Adipocyte (in vitro differentiated cells): ENCODE measurements around the gene AQP6.
A peak's percentile ranks its signal among the peaks of the same experiment; 100 is the strongest.

ENCODE experiments used
- DNase-seq: peaks from one replicate; pipeline ENCODE4 v3.0.0-alpha.2; 2015; ENCODE audit warnings: low read depth
- H3K27me3 ChIP-seq: replicated peaks from 2 replicates; pipeline ENCODE4 v1.7.0; 2013; ENCODE audit warnings: mild to moderate bottlenecking, low read length, moderate library complexity; ENCODE audit not compliant: control insufficient read depth, insufficient read depth
- H3K36me3 ChIP-seq: 2 replicates; pipeline ENCODE4 v1.7.0; 2013; ENCODE audit warnings: low read length, mild to moderate bottlenecking, moderate library complexity; ENCODE audit not compliant: control insufficient read depth, insufficient read depth, severe bottlenecking
- H3K4me1 ChIP-seq: 2 replicates; pipeline ENCODE4 v1.7.0; 2013; ENCODE audit warnings: mild to moderate bottlenecking, low read length, moderate library complexity; ENCODE audit not compliant: control insufficient read depth, insufficient read depth
- H3K4me3 ChIP-seq: 2 replicates; pipeline ENCODE4 v1.7.0; 2013; ENCODE audit warnings: mild to moderate bottlenecking, low read length, moderate library complexity
- H3K9ac ChIP-seq: 2 replicates; pipeline ENCODE4 v1.7.0; 2013; ENCODE audit warnings: mild to moderate bottlenecking, low read length, moderate library complexity
- H3K9me3 ChIP-seq: 2 replicates; pipeline ENCODE4 v1.7.0; 2013; ENCODE audit warnings: mild to moderate bottlenecking, low read length, moderate library complexity; ENCODE audit not compliant: control insufficient read depth

Gene AQP6

DNA sequence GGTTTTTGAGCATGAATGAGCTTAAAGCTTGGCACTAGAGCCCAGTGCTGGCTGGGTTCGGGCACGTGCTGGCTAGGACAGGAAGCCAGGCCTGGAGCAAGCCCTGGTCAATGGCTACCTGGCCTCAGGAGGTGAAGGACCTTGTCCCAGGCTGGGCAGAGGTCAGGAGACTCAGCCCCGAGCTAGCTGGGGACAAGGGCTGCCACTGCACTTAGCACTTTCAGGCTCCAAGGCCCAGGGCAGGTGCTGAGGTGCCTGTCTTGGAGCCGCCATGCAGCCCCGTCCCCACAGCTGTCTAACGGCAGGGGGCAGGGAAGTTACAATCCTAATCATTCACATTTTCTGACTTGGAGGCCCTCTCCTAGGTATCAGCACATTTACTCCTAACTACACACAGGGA is 4.3 kb upstream of the AQP6 start:
- no peak overlapping the region for H3K9ac ChIP-seq
- peaks cover 47% of the 10 kb centered on the region for H3K27me3 ChIP-seq
- no peak overlapping the region for H3K4me3 ChIP-seq
- H3K4me1 ChIP-seq = peaks cover 4% of the 10 kb centered on the region
- no peaks in the 10 kb centered on the region for H3K9me3 ChIP-seq
- no peak for DNase-seq
- H3K36me3 ChIP-seq = no peaks in the 10 kb centered on the region

DNA sequence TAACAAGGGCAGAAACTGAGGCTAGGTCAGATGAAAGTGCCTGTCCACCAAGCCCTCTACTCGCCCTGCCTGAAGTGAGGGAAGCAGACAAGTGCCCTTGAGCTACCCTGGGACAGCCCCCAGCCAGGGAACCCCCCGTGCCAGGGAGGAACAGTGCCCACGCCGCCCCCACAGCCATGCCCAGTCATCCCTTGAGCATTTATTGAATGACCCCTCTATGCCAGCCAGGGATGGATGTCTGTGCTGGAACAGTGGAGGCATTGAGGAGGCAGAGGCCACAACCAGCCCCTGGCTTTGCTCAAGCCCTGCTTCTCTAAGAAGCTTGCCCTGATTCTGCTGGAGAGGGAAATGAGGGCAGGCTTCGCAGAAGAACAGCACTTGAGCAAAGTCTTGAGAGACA is 3.7 kb upstream of the AQP6 start:
- H3K27me3 ChIP-seq = peaks cover 43% of the 10 kb centered on the region
- no peak for DNase-seq
- H3K4me1 ChIP-seq = peaks cover 4% of the 10 kb centered on the region
- no peak overlapping the region for H3K9ac ChIP-seq
- no peaks in the 10 kb centered on the region for H3K9me3 ChIP-seq
- no peak overlapping the region for H3K4me3 ChIP-seq
- no peaks in the 10 kb centered on the region for H3K36me3 ChIP-seq

DNA sequence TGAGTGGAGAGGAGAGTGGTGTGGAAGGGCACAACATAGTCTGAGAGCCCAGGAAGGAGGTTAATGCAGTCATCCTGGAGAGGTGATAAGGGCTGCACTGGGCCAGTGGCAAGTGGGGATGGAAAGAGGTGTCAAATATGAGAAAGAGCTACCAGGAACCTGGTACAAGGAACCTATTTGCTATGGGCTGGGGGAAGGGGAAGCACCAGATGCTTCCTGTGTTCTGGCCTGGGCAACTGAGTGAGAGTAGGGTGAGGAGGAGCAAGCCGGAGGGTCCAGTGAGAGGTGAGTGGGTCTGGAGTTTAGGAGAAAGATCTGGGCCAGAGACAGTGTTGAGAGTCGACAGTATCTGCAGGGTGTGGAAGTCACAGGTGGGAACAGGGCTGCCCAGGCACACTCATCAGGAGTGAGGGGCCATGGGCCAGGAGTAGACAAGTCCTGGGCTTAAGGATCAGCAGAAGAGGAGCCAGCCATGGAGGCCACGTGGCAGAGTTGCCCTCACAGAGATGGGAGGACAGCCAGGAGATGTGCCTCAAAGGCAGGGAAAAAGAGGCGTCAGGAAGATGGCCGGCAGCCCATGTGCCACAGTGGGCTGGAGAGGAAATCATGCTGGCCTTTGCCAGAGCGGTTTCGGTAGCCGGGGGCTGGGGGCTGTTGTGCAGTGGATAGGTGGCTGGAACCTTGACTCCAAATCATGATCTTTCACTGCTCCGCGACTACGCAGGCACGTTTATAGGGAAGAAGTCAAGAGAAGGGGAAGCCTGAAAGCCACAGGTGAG is 2.9 kb upstream of the AQP6 start:
- Histone ChIP-seq H3K36me3 (no peaks in the 10 kb centered on the region), H3K9me3 (no peaks in the 10 kb centered on the region), H3K9ac (no peak overlapping the region), H3K4me3 (no peak overlapping the region), H3K27me3 (peaks cover 39% of the 10 kb centered on the region), H3K4me1 (peaks cover 7% of the 10 kb centered on the region)
- no peak for DNase-seq

- no peak overlapping the region for H3K4me3 ChIP-seq
- H3K27me3 ChIP-seq = peaks cover 42% of the 10 kb centered on the region
- H3K9me3 ChIP-seq = no peaks in the 10 kb centered on the region
- H3K9ac ChIP-seq = no peak overlapping the region
- DNase-seq = no peak
- no peaks in the 10 kb centered on the region for H3K36me3 ChIP-seq
- H3K4me1 ChIP-seq = peaks cover 8% of the 10 kb centered on the region
Measured at GRCh38 chr12:49970658-49971057, 2.1 kb upstream of the AQP6 start.

GRCh38 chr12:49971141-49971540 is 1.6 kb upstream of the AQP6 start:
- Histone ChIP-seq H3K36me3 (no peaks in the 10 kb centered on the region), H3K9ac (no peak overlapping the region), H3K4me3 (no peak overlapping the region), H3K27me3 (peaks cover 46% of the 10 kb centered on the region), H3K4me1 (peaks cover 8% of the 10 kb centered on the region), H3K9me3 (no peaks in the 10 kb centered on the region)
- DNase-seq = no peak

- H3K9ac ChIP-seq = no peak overlapping the region
- H3K36me3 ChIP-seq = no peaks in the 10 kb centered on the region
- peaks cover 46% of the 10 kb centered on the region for H3K27me3 ChIP-seq
- no peak for DNase-seq
- H3K4me1 ChIP-seq = peaks cover 7% of the 10 kb centered on the region
- H3K9me3 ChIP-seq = no peaks in the 10 kb centered on the region
- no peak overlapping the region for H3K4me3 ChIP-seq
Measured at GRCh38 chr12:49972129-49972528, 618 bp upstream of the AQP6 start.

DNA sequence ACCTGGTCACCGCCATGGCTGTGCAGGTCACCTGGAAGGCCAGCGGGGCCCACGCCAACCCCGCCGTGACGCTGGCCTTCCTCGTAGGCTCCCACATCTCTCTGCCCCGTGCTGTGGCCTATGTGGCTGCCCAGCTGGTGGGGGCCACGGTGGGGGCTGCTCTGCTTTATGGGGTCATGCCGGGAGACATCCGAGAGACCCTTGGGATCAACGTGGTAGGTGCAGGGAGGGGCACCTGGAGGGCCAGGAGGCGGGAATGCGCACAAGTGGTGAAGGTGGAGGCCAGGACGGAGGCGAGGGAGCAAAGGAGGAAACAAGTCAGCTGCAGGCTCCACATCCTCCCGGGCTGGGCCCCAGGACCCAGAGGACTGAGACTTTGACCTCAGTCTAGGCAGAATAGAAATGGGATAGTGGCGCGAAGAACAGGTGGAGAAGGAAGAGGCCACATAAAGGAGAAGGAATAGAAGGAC is 649 bp downstream of the AQP6 start:
- DNase-seq = no peak
- H3K9ac ChIP-seq = no peak overlapping the region
- H3K4me3 ChIP-seq = no peak overlapping the region
- peaks cover 38% of the 10 kb centered on the region for H3K27me3 ChIP-seq
- peaks cover 4% of the 10 kb centered on the region for H3K4me1 ChIP-seq
- H3K9me3 ChIP-seq = no peaks in the 10 kb centered on the region
- no peaks in the 10 kb centered on the region for H3K36me3 ChIP-seq

- Histone ChIP-seq H3K9me3 (no peaks in the 10 kb centered on the region), H3K4me3 (no peak overlapping the region), H3K4me1 (peaks cover 4% of the 10 kb centered on the region), H3K27me3 (peaks cover 30% of the 10 kb centered on the region), H3K36me3 (no peaks in the 10 kb centered on the region), H3K9ac (no peak overlapping the region)
- DNase-seq = peak; percentile 84
Measured at GRCh38 chr12:49974231-49974675, 1.5 kb downstream of the AQP6 start.

- no peaks in the 10 kb centered on the region for H3K9me3 ChIP-seq
- no peaks in the 10 kb centered on the region for H3K36me3 ChIP-seq
- no peak overlapping the region for H3K4me3 ChIP-seq
- no peak overlapping the region for H3K9ac ChIP-seq
- no peak for DNase-seq
- peaks cover 24% of the 10 kb centered on the region for H3K27me3 ChIP-seq
- peaks cover 4% of the 10 kb centered on the region for H3K4me1 ChIP-seq
Measured at GRCh38 chr12:49974677-49975317, 2.0 kb downstream of the AQP6 start.

- DNase-seq = no peak
- Histone ChIP-seq H3K36me3 (no peaks in the 10 kb centered on the region), H3K4me1 (peaks cover 4% of the 10 kb centered on the region), H3K9me3 (no peaks in the 10 kb centered on the region), H3K27me3 (peaks cover 19% of the 10 kb centered on the region), H3K9ac (no peak overlapping the region), H3K4me3 (no peak overlapping the region)
Measured at GRCh38 chr12:49975318-49975761, 2.6 kb downstream of the AQP6 start.

DNA sequence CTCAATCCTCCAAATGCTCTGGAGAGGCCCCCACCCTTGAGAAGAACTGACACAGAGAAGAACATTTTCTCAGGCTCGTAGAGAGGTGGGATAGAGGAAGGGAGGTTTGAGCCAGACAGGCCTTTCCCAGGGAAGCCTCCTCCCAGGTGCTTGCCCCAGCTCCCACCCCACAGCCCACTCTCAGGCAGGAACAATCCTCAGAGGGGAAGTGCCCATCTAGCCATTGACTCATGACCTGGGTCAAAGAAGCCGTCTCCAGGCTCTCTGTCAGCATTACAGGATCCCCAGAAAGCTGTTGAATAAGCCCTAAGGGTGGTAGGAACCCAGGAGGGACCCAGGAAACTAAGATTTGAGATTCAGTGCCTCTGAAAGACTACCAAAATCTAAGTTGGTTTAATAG is 3.8 kb downstream of the AQP6 start:
- Histone ChIP-seq H3K4me3 (no peak overlapping the region), H3K4me1 (peaks cover 4% of the 10 kb centered on the region), H3K36me3 (no peaks in the 10 kb centered on the region), H3K9me3 (no peaks in the 10 kb centered on the region), H3K27me3 (peaks cover 7% of the 10 kb centered on the region), H3K9ac (no peak overlapping the region)
- no peak for DNase-seq
